GM12878 (cell line): ENCODE data around the gene SNED1. TPM values are rescaled to one million over a fixed set of nuclear protein-coding genes. Genes with fewer than 3 reads are reported as not detected.

ENCODE experiments used
- ATAC-seq: fragments of 200-7000 bp; cut with Tn5 transposase; 3 replicates; pipeline ENCODE4 v1.9.1; 2020; ENCODE audit warnings: mild to moderate bottlenecking, moderate library complexity
- BruUV-seq: library from RNA; stranded (reverse); fragments of 400-500 nt; replicated peaks from 2 replicates; lab custom pipeline; 2021; lab: Mats Ljungman, UMichigan
- CTCF ChIA-PET: fragments of 300-600 bp; sonication (Branson Sonifier 250); formaldehyde crosslinking; extraction: SDS; loops from one replicate; lab custom pipeline; 2021; ENCODE audit warnings: inconsistent platforms; lab: Yijun Ruan, JAX
- POLR2A ChIA-PET: fragments of 350-600 bp; formaldehyde crosslinking; extraction: SDS; loops from one replicate; lab custom pipeline; 2021; ENCODE audit warnings: inconsistent platforms; lab: Charles Lee
- RAD21 ChIA-PET: fragments of 300-600 bp; sonication (Branson Sonifier 250); formaldehyde crosslinking; loops from one replicate; lab custom pipeline; 2023; ENCODE audit warnings: antibody characterized with exemption; ENCODE audit not compliant: unreplicated experiment; lab: Charles Lee
- SMC1A ChIA-PET: fragments of 300-600 bp; sonication (Branson Sonifier 250); formaldehyde crosslinking; loops from one replicate; lab custom pipeline; 2023; ENCODE audit not compliant: unreplicated experiment, uncharacterized antibody; lab: Charles Lee
- DNase-seq: peaks from one replicate; pipeline ENCODE4 v3.0.0-alpha.2; 2011; ENCODE audit warnings: low read depth, low spot score
- FAIRE-seq: peaks from 3 replicates; lab custom pipeline; 2011; peaks lifted over from hg19 to GRCh38; lab: Jason Lieb, UNC
- H2AFZ ChIP-seq: 2 replicates; pipeline ENCODE4 v1.6.0; 2011; ENCODE audit warnings: low read depth, low read length, control low read depth; ENCODE audit not compliant: control insufficient read depth
- H3K27ac ChIP-seq: 2 replicates; pipeline ENCODE4 v1.5.1; 2011; ENCODE audit warnings: control low read depth; ENCODE audit not compliant: control insufficient read depth, insufficient read depth
- H3K27me3 ChIP-seq, 2 experiments: replicated peaks in 1 of 2; 2 replicates each; pipeline versions ENCODE4 v1.6.0 to v1.6.1; 2011; ENCODE audit warnings: low read length in 1 of 2; ENCODE audit not compliant: control insufficient read depth in 2 of 2, insufficient read depth in 2 of 2
- H3K36me3 ChIP-seq, 2 experiments: 2 replicates each; pipeline ENCODE4 v1.5.1; 2011; ENCODE audit warnings: low read length in 1 of 2; ENCODE audit not compliant: control insufficient read depth in 2 of 2, insufficient read depth in 2 of 2
- H3K4me1 ChIP-seq: 2 replicates; pipeline ENCODE4 v1.6.1; 2011; ENCODE audit warnings: mild to moderate bottlenecking, low read length, moderate library complexity, mixed read lengths; ENCODE audit not compliant: control insufficient read depth, insufficient read depth
- H3K4me2 ChIP-seq: 2 replicates; pipeline ENCODE4 v1.6.0; 2011; ENCODE audit warnings: control low read depth; ENCODE audit not compliant: control insufficient read depth, insufficient read depth
- H3K4me3 ChIP-seq: fragments of 200-600 bp; sonication (generic); 2 replicates; pipeline ENCODE4 v1.5.1; 2016
- H3K79me2 ChIP-seq: 2 replicates; pipeline ENCODE4 v1.6.0; 2011; ENCODE audit warnings: low read length; ENCODE audit not compliant: control insufficient read depth, insufficient read depth
- H3K9ac ChIP-seq: 2 replicates; pipeline ENCODE4 v1.8.0; 2011; ENCODE audit warnings: low read length, control low read depth, mixed read lengths; ENCODE audit not compliant: control insufficient read depth, insufficient read depth
- H3K9me3 ChIP-seq: replicated peaks from 3 replicates; pipeline ENCODE4 v1.5.1; 2011; ENCODE audit warnings: mild to moderate bottlenecking, low read length; ENCODE audit not compliant: control insufficient read depth, insufficient read depth
- H4K20me1 ChIP-seq: 2 replicates; pipeline ENCODE4 v1.6.0; 2011; ENCODE audit not compliant: control insufficient read depth, insufficient read depth
- BHLHE40 ChIP-seq, 2 experiments: fragments of 450-650 bp in 1 of 2; IDR thresholded peaks; 2 replicates each; pipeline ENCODE4 v1.6.1; 2011 to 2017; ENCODE audit warnings: low read depth in 2 of 2, borderline replicate concordance in 1 of 2, improper control_type of control experiment in 1 of 2, low read length in 1 of 2, mild to moderate bottlenecking in 1 of 2
- SPI1 ChIP-seq: IDR thresholded peaks from 2 replicates; pipeline ENCODE4 v1.6.1; 2011; ENCODE audit warnings: low read depth, mild to moderate bottlenecking, low read length, moderate library complexity, borderline replicate concordance; ENCODE audit not compliant: insufficient read depth
- YY1 ChIP-seq: IDR thresholded peaks from 2 replicates; pipeline ENCODE4 v1.6.1; 2011; ENCODE audit warnings: low read depth, mild to moderate bottlenecking, low read length
- ZNF384 ChIP-seq: IDR thresholded peaks from 2 replicates; pipeline ENCODE4 v1.6.1; 2012; ENCODE audit warnings: low read depth, mild to moderate bottlenecking, low read length, improper control_type of control experiment, borderline replicate concordance
- WGBS: methylation state at CpG from one replicate; pipeline ENCODE4 v1.1.6; 2016; ENCODE audit warnings: low lambda C conversion rate; ENCODE audit not compliant: insufficient replicate concordance, insufficient coverage; ENCODE audit errors: missing lambda C conversion rate; 5-methylcytosine and 5-hydroxymethylcytosine counted together
- in situ Hi-C: fragments of 300-500 bp; cut with MboI; formaldehyde crosslinking; loops from 9 replicates; pipeline ENCODE4 v1.14.3; 2018; ENCODE audit warnings: mixed read lengths
- intact Hi-C: fragments of 100-400 bp; cut with micrococcal nuclease; formaldehyde crosslinking; loops from one replicate; pipeline ENCODE4 v1.14.2; 2022; ENCODE audit not compliant: unreplicated experiment
- polyA plus RNA-seq, 11 experiments: library from polyadenylated mRNA; depleted of rRNA in 4 of 11; unstranded in 6 of 11; stranded (reverse) in 5 of 11; fragments of >200 nt; fragmentation: Nextera tagmentation in 4 of 11; fragmentation: Illumina TruSeq in 1 of 11; extraction: Ambion mirVana in 4 of 11; extraction: Trizol in 1 of 11; gene quantifications; 1 replicate in 1 of 11; 2 replicates in 10 of 11; pipeline versions ENCODE4 v1.2.1 to v1.2.3, GENCODE V29; 2011 to 2016; ENCODE audit warnings: inconsistent platforms in 2 of 11, missing spikeins in 2 of 11, low read depth in 1 of 11
- total RNA-seq, 4 experiments: library from RNA; depleted of rRNA in 3 of 4; stranded (reverse); fragments of >200 nt in 3 of 4; fragmentation: Illumina TruSeq in 1 of 4; extraction: Trizol in 1 of 4; gene quantifications; 2 replicates each; pipeline versions ENCODE4 v1.2.1 to v1.2.3, GENCODE V29; 2013 to 2021
- TF ChIP-seq, protein P1 (sequence below): fragments of 450-650 bp; IDR thresholded peaks from 2 replicates; pipeline ENCODE4 v1.6.1; 2016; ENCODE audit warnings: mild to moderate bottlenecking
- TF ChIP-seq, protein P2 (sequence below): fragments of 450-650 bp; IDR thresholded peaks from 2 replicates; pipeline ENCODE4 v1.6.1; 2017; ENCODE audit warnings: mild to moderate bottlenecking, moderate library complexity

The SNED1 gene
- total and polyA plus RNA-seq, 10 of the 15 experiments (the other 5 are each of a cell fraction or from before 2014, with no cell fraction given): 0.05 to 8.4 (median 3.0) TPM

DNA sequence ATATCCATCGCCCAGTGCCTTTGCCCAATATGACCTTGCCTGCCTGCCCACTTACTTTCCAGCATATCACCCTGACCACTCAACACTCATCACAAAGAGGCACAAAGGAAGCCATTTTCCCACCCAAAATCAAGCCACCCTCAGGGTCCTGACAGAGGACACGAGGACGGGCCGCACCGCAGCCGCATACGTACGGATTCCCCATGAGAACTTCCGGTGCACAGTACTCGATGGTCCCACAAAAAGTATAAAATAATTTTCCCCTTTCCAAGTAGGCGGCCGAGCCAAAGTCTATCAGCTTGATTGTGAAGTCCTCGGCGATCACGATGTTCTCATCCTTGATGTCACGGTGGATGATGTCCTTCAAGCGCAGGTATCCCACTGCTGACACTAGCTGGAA, 113.6 kb downstream of the SNED1 start:
- peak overlapping the region; percentile 13; the same call in 1 of the 2 replicates for H3K4me3 ChIP-seq
- no peaks in the 10 kb centered on the region for H3K27me3 ChIP-seq
- in situ Hi-C loops: no loop called here
- FAIRE-seq (no peak), ATAC-seq (no peak), DNase-seq (no peak)
- TF ChIP-seq, protein P1, sequence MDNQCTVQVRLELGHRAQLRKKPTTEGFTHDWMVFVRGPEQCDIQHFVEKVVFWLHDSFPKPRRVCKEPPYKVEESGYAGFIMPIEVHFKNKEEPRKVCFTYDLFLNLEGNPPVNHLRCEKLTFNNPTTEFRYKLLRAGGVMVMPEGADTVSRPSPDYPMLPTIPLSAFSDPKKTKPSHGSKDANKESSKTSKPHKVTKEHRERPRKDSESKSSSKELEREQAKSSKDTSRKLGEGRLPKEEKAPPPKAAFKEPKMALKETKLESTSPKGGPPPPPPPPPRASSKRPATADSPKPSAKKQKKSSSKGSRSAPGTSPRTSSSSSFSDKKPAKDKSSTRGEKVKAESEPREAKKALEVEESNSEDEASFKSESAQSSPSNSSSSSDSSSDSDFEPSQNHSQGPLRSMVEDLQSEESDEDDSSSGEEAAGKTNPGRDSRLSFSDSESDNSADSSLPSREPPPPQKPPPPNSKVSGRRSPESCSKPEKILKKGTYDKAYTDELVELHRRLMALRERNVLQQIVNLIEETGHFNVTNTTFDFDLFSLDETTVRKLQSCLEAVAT: peak; percentile 68; the same call in 1 of the 2 replicates
- TF ChIP-seq ZNF384: no peak
- no peak for TF ChIP-seq SPI1
- TF ChIP-seq BHLHE40 (IDR thresholded peaks at IDR 0.05; ENCODE audit: borderline replicate concordance in 1 of 2, low read depth in 2 of 2, low read length in 1 of 2): no peak
- 0 out of 2 replicates have a peak, but pooled peaks have one; percentile 25 for TF ChIP-seq YY1
- TF ChIP-seq, protein P2, sequence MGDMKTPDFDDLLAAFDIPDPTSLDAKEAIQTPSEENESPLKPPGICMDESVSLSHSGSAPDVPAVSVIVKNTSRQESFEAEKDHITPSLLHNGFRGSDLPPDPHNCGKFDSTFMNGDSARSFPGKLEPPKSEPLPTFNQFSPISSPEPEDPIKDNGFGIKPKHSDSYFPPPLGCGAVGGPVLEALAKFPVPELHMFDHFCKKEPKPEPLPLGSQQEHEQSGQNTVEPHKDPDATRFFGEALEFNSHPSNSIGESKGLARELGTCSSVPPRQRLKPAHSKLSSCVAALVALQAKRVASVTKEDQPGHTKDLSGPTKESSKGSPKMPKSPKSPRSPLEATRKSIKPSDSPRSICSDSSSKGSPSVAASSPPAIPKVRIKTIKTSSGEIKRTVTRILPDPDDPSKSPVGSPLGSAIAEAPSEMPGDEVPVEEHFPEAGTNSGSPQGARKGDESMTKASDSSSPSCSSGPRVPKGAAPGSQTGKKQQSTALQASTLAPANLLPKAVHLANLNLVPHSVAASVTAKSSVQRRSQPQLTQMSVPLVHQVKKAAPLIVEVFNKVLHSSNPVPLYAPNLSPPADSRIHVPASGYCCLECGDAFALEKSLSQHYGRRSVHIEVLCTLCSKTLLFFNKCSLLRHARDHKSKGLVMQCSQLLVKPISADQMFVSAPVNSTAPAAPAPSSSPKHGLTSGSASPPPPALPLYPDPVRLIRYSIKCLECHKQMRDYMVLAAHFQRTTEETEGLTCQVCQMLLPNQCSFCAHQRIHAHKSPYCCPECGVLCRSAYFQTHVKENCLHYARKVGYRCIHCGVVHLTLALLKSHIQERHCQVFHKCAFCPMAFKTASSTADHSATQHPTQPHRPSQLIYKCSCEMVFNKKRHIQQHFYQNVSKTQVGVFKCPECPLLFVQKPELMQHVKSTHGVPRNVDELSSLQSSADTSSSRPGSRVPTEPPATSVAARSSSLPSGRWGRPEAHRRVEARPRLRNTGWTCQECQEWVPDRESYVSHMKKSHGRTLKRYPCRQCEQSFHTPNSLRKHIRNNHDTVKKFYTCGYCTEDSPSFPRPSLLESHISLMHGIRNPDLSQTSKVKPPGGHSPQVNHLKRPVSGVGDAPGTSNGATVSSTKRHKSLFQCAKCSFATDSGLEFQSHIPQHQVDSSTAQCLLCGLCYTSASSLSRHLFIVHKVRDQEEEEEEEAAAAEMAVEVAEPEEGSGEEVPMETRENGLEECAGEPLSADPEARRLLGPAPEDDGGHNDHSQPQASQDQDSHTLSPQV: 0 out of 2 replicates have a peak, but pooled peaks have one; percentile 23
- H3K9ac ChIP-seq: peak overlapping the region; percentile 56
- H2AFZ ChIP-seq: no peak overlapping the region
- ChIA-PET SMC1A (interaction anchor here (2.1 to 6.5 kb wide), 5 partner anchors 10 to 37 kb away, joined by 7 to 53 read pairs (median 45); partner anchors contain the start of genes MTERF4, PASK and PPP1R7), RAD21 (interaction anchor here (1.0 to 4.9 kb wide), 8 partner anchors 11 to 198 kb away, joined by 3 to 43 read pairs (median 4); partner anchors contain the start of genes MTERF4, PASK and PPP1R7), CTCF (interaction anchor here (0.7 to 1.9 kb wide), 6 partner anchors 10 to 44 kb away, joined by 3 to 10 read pairs (median 5); partner anchors contain the start of gene MTERF4), POLR2A (interaction anchor here (0.7 to 5.2 kb wide), 8 partner anchors 9 to 64 kb away, joined by 3 to 54 read pairs (median 8); partner anchors contain the start of genes MTERF4, PASK and PPP1R7)
- 2% methylated on average over 17 of the region's 17 CpGs for WGBS
- H3K79me2 ChIP-seq: peaks cover 30% of the 10 kb centered on the region
- peak overlapping the region; percentile 90 for H3K4me2 ChIP-seq
- TSS peak; percentile 63 for BruUV-seq
- intact Hi-C loops: no loop called here
- peaks cover 33% of the 10 kb centered on the region for H3K4me1 ChIP-seq
- H3K36me3 ChIP-seq: peaks cover 12 to 19% of the 10 kb centered on the region in 2 experiments; a peak in 3 of 4 replicates
- peak overlapping the region; percentile 82 for H3K27ac ChIP-seq
- H3K9me3 ChIP-seq: no peaks in the 10 kb centered on the region
- no peaks in the 10 kb centered on the region for H4K20me1 ChIP-seq
